GM12878 (cell line): Measurements from ENCODE around the gene CRAT. TPM values are rescaled to one million over a fixed set of nuclear protein-coding genes. Genes with fewer than 3 reads are reported as not detected.

Source experiments
- ATAC-seq: fragments of 200-7000 bp; cut with Tn5 transposase; 3 replicates; pipeline ENCODE4 v1.9.1; 2020; ENCODE audit warnings: mild to moderate bottlenecking, moderate library complexity
- BruUV-seq: library from RNA; stranded (reverse); fragments of 400-500 nt; replicated peaks from 2 replicates; lab custom pipeline; 2021; lab: Mats Ljungman, UMichigan
- CTCF ChIA-PET: fragments of 300-600 bp; sonication (Branson Sonifier 250); formaldehyde crosslinking; extraction: SDS; loops from one replicate; lab custom pipeline; 2021; ENCODE audit warnings: inconsistent platforms; lab: Yijun Ruan, JAX
- POLR2A ChIA-PET: fragments of 350-600 bp; formaldehyde crosslinking; extraction: SDS; loops from one replicate; lab custom pipeline; 2021; ENCODE audit warnings: inconsistent platforms; lab: Charles Lee
- RAD21 ChIA-PET: fragments of 300-600 bp; sonication (Branson Sonifier 250); formaldehyde crosslinking; loops from one replicate; lab custom pipeline; 2023; ENCODE audit warnings: antibody characterized with exemption; ENCODE audit not compliant: unreplicated experiment; lab: Charles Lee
- SMC1A ChIA-PET: fragments of 300-600 bp; sonication (Branson Sonifier 250); formaldehyde crosslinking; loops from one replicate; lab custom pipeline; 2023; ENCODE audit not compliant: unreplicated experiment, uncharacterized antibody; lab: Charles Lee
- DNase-seq: peaks from one replicate; pipeline ENCODE4 v3.0.0-alpha.2; 2011; ENCODE audit warnings: low read depth, low spot score
- FAIRE-seq: peaks from 3 replicates; lab custom pipeline; 2011; peaks lifted over from hg19 to GRCh38; lab: Jason Lieb, UNC
- H2AFZ ChIP-seq: 2 replicates; pipeline ENCODE4 v1.6.0; 2011; ENCODE audit warnings: low read depth, low read length, control low read depth; ENCODE audit not compliant: control insufficient read depth
- H3K27ac ChIP-seq: 2 replicates; pipeline ENCODE4 v1.5.1; 2011; ENCODE audit warnings: control low read depth; ENCODE audit not compliant: control insufficient read depth, insufficient read depth
- H3K27me3 ChIP-seq, 2 experiments: replicated peaks in 1 of 2; 2 replicates each; pipeline versions ENCODE4 v1.6.0 to v1.6.1; 2011; ENCODE audit warnings: low read length in 1 of 2; ENCODE audit not compliant: control insufficient read depth in 2 of 2, insufficient read depth in 2 of 2
- H3K36me3 ChIP-seq, 2 experiments: 2 replicates each; pipeline ENCODE4 v1.5.1; 2011; ENCODE audit warnings: low read length in 1 of 2; ENCODE audit not compliant: control insufficient read depth in 2 of 2, insufficient read depth in 2 of 2
- H3K4me1 ChIP-seq: 2 replicates; pipeline ENCODE4 v1.6.1; 2011; ENCODE audit warnings: mild to moderate bottlenecking, low read length, moderate library complexity, mixed read lengths; ENCODE audit not compliant: control insufficient read depth, insufficient read depth
- H3K4me2 ChIP-seq: 2 replicates; pipeline ENCODE4 v1.6.0; 2011; ENCODE audit warnings: control low read depth; ENCODE audit not compliant: control insufficient read depth, insufficient read depth
- H3K4me3 ChIP-seq: fragments of 200-600 bp; sonication (generic); 2 replicates; pipeline ENCODE4 v1.5.1; 2016
- H3K79me2 ChIP-seq: 2 replicates; pipeline ENCODE4 v1.6.0; 2011; ENCODE audit warnings: low read length; ENCODE audit not compliant: control insufficient read depth, insufficient read depth
- H3K9ac ChIP-seq: 2 replicates; pipeline ENCODE4 v1.8.0; 2011; ENCODE audit warnings: low read length, control low read depth, mixed read lengths; ENCODE audit not compliant: control insufficient read depth, insufficient read depth
- H3K9me3 ChIP-seq: replicated peaks from 3 replicates; pipeline ENCODE4 v1.5.1; 2011; ENCODE audit warnings: mild to moderate bottlenecking, low read length; ENCODE audit not compliant: control insufficient read depth, insufficient read depth
- H4K20me1 ChIP-seq: 2 replicates; pipeline ENCODE4 v1.6.0; 2011; ENCODE audit not compliant: control insufficient read depth, insufficient read depth
- BCL3 ChIP-seq: IDR thresholded peaks from 2 replicates; pipeline ENCODE4 v1.6.1; 2011; ENCODE audit warnings: borderline replicate concordance, low read depth, mild to moderate bottlenecking, moderate library complexity, low read length; ENCODE audit not compliant: insufficient read depth, poor library complexity, severe bottlenecking
- CHD4 ChIP-seq: fragments of 200-600 bp; sonication (generic); IDR thresholded peaks from 2 replicates; pipeline ENCODE4 v1.6.1; 2016; ENCODE audit warnings: mild to moderate bottlenecking
- E2F8 ChIP-seq: fragments of 450-650 bp; IDR thresholded peaks from 2 replicates; pipeline ENCODE4 v1.6.1; 2018; ENCODE audit warnings: mild to moderate bottlenecking, low read depth, moderate library complexity; ENCODE audit not compliant: partially characterized antibody
- HDAC6 ChIP-seq: fragments of 200-600 bp; sonication (generic); IDR thresholded peaks from one replicate; pipeline ENCODE4 v1.8.0; 2017; ENCODE audit warnings: antibody characterized with exemption; ENCODE audit not compliant: unreplicated experiment
- IKZF2 ChIP-seq, 2 experiments: fragments of 450-650 bp; IDR thresholded peaks; 2 replicates each; pipeline ENCODE4 v1.6.1; 2017; ENCODE audit warnings: mild to moderate bottlenecking in 2 of 2, moderate library complexity in 2 of 2
- NRF1 ChIP-seq: conservative IDR thresholded peaks from 2 replicates; pipeline ENCODE4 v1.6.1; 2011; ENCODE audit warnings: mild to moderate bottlenecking, low read depth, low read length, improper control_type of control experiment
- PAX5 ChIP-seq: IDR thresholded peaks from 2 replicates; pipeline ENCODE4 v1.6.1; 2011; ENCODE audit warnings: low read depth, low read length, borderline replicate concordance
- POU2F2 ChIP-seq: IDR thresholded peaks from 3 replicates; pipeline ENCODE4 v1.6.1; 2011; ENCODE audit warnings: low read depth, mild to moderate bottlenecking, low read length, borderline replicate concordance
- RCOR1 ChIP-seq: conservative IDR thresholded peaks from 2 replicates; pipeline ENCODE4 v1.6.1; 2012; ENCODE audit warnings: low read depth, low read length, improper control_type of control experiment
- RELB ChIP-seq: fragments of 450-650 bp; IDR thresholded peaks from 2 replicates; pipeline ENCODE4 v1.6.1; 2017; ENCODE audit warnings: low read depth, mild to moderate bottlenecking, moderate library complexity
- SMC3 ChIP-seq: IDR thresholded peaks from 2 replicates; pipeline ENCODE4 v1.6.1; 2011; ENCODE audit warnings: low read length, improper control_type of control experiment, borderline replicate concordance
- ZNF622 ChIP-seq: fragments of 450-650 bp; IDR thresholded peaks from 2 replicates; pipeline ENCODE4 v1.6.1; 2017; ENCODE audit warnings: mild to moderate bottlenecking, inconsistent platforms
- ZZZ3 ChIP-seq: IDR thresholded peaks from 2 replicates; pipeline ENCODE4 v1.6.1; 2011; ENCODE audit warnings: low read depth; ENCODE audit not compliant: control insufficient read depth, insufficient read length
- WGBS: methylation state at CpG from one replicate; pipeline ENCODE4 v1.1.6; 2016; ENCODE audit warnings: low lambda C conversion rate; ENCODE audit not compliant: insufficient replicate concordance, insufficient coverage; ENCODE audit errors: missing lambda C conversion rate; 5-methylcytosine and 5-hydroxymethylcytosine counted together
- in situ Hi-C: fragments of 300-500 bp; cut with MboI; formaldehyde crosslinking; loops from 9 replicates; pipeline ENCODE4 v1.14.3; 2018; ENCODE audit warnings: mixed read lengths
- intact Hi-C: fragments of 100-400 bp; cut with micrococcal nuclease; formaldehyde crosslinking; loops from one replicate; pipeline ENCODE4 v1.14.2; 2022; ENCODE audit not compliant: unreplicated experiment
- polyA plus RNA-seq, 11 experiments: library from polyadenylated mRNA; depleted of rRNA in 4 of 11; unstranded in 6 of 11; stranded (reverse) in 5 of 11; fragments of >200 nt; fragmentation: Nextera tagmentation in 4 of 11; fragmentation: Illumina TruSeq in 1 of 11; extraction: Ambion mirVana in 4 of 11; extraction: Trizol in 1 of 11; gene quantifications; 1 replicate in 1 of 11; 2 replicates in 10 of 11; pipeline versions ENCODE4 v1.2.1 to v1.2.3, GENCODE V29; 2011 to 2016; ENCODE audit warnings: inconsistent platforms in 2 of 11, missing spikeins in 2 of 11, low read depth in 1 of 11
- total RNA-seq, 4 experiments: library from RNA; depleted of rRNA in 3 of 4; stranded (reverse); fragments of >200 nt in 3 of 4; fragmentation: Illumina TruSeq in 1 of 4; extraction: Trizol in 1 of 4; gene quantifications; 2 replicates each; pipeline versions ENCODE4 v1.2.1 to v1.2.3, GENCODE V29; 2013 to 2021

CRAT gene
- total and polyA plus RNA-seq, 10 of the 15 experiments (the other 5 are each of a cell fraction or from before 2014, with no cell fraction given) = 0.10 to 3.4 (median 1.8) TPM

- no TSS peak for BruUV-seq
- ATAC-seq = no peak
- ChIA-PET CTCF (interaction anchor here (2.1 kb wide), 1 partner anchor 10 kb away, joined by 6 read pairs; no protein-coding TSS in a partner anchor), SMC1A (no interaction called here), POLR2A (no interaction called here), RAD21 (no interaction called here)
- Histone ChIP-seq H3K9ac (no peak overlapping the region), H3K79me2 (no peaks in the 10 kb centered on the region), H3K27ac (no peak overlapping the region), H2AFZ (no peak overlapping the region), H3K4me2 (no peak overlapping the region), H4K20me1 (no peaks in the 10 kb centered on the region), H3K4me3 (no peak overlapping the region), H3K27me3 (no peaks in the 10 kb centered on the region), H3K36me3 (peaks cover 3 to 5% of the 10 kb centered on the region in 2 experiments), H3K9me3 (no peaks in the 10 kb centered on the region), H3K4me1 (no peaks in the 10 kb centered on the region)
- DNase-seq = no peak
- 80% methylated on average over 20 of the region's 20 CpGs for WGBS
- in situ Hi-C loops = no loop called here
- FAIRE-seq = no peak
- intact Hi-C loops = no loop called here
- TF ChIP-seq BCL3 (no peak), NRF1 (no peak), CHD4 (no peak), ZNF622 (no peak), RCOR1 (no peak), ZZZ3 (no peak), E2F8 (no peak), SMC3 (no peak), HDAC6 (no peak), PAX5 (no peak), POU2F2 (no peak), RELB (no peak), IKZF2 (IDR thresholded peaks at IDR 0.05) (no peak)
These were observed 16.8 kb downstream of the CRAT start for GRCh38 chr9:129093602-129094386.
